GM19438 (cell line): Measurements from ENCODE around the gene CAMSAP1.
A peak's percentile ranks its signal among the peaks of the same experiment; 100 is the strongest.
"Not testable (repeated sequence)": the region's sequence is repeated elsewhere in the genome, so short reads cannot be mapped to it uniquely, and the experiment has no call there.

Experiments used
- ATAC-seq: cut with Tn5 transposase; IDR thresholded peaks from one replicate; pipeline ENCODE4 v1.9.1; 2021; ENCODE audit warnings: low read depth; ENCODE audit not compliant: unreplicated experiment

CAMSAP1 gene

GRCh38 chr9:135920973-135921585 lies 13.7 kb upstream of the CAMSAP1 start:
- ATAC-seq, result no peak

- no peak for ATAC-seq
Measured at GRCh38 chr9:135920256-135920930, 13.0 kb upstream of the CAMSAP1 start.

DNA sequence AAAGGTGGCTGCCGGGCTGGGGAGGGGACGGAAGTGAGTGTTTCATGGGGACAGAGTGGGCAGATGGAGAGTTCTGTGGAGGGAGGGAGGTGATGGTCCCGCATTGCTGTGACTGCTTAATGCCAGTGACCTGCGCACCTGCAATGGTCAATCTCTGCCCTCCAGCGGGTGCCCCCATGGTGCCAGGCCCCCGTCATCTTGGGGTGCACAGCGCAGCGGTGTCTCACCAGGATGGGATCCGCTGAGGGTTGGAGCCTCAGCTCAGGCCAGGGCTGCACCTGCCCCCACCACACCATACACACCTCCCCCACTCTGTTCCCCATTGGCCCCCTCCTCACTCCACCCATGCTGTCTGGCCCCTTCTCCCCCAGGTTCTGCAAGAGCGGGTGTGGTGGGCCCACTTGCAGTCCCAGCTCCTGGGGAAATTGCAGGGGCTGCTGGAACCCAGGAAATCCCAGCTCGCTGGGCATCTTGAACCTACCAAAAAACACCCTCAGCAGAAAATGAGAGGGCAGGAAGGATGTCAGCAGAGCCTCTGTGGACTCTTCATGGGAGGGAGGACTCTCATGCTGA lies 12.1 kb upstream of the CAMSAP1 start:
- no peak for ATAC-seq

- ATAC-seq, result not testable (repeated sequence)
Measured at GRCh38 chr9:135916227-135916626, 8.9 kb upstream of the CAMSAP1 start.

- no peak for ATAC-seq
Measured at GRCh38 chr9:135914921-135915320, 7.6 kb upstream of the CAMSAP1 start.

DNA sequence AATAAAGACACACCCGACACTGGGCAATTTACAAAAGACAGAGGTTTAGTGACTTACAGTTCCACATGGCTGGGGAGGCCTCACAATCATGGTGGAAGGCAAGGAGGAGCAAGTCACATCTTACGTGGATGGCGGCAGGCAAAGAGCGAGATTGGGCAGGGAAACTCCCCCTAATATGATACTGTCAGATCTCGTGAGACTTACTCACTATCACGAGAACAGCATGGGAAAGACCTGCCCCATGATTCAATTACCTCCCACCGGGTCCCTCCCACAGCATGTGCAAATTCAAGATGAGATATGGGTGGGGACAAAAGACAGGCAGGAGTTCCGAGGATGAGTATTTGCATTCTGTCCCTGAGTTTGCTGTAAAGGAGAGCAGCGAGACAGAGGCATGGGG lies 3.9 kb upstream of the CAMSAP1 start:
- not testable (repeated sequence) for ATAC-seq

- no peak for ATAC-seq
Measured at GRCh38 chr9:135910757-135911156, 3.4 kb upstream of the CAMSAP1 start.

- ATAC-seq, result no peak
Measured at GRCh38 chr9:135910216-135910615, 2.9 kb upstream of the CAMSAP1 start.

- no peak for ATAC-seq
Measured at GRCh38 chr9:135909371-135909770, 2.0 kb upstream of the CAMSAP1 start.

DNA sequence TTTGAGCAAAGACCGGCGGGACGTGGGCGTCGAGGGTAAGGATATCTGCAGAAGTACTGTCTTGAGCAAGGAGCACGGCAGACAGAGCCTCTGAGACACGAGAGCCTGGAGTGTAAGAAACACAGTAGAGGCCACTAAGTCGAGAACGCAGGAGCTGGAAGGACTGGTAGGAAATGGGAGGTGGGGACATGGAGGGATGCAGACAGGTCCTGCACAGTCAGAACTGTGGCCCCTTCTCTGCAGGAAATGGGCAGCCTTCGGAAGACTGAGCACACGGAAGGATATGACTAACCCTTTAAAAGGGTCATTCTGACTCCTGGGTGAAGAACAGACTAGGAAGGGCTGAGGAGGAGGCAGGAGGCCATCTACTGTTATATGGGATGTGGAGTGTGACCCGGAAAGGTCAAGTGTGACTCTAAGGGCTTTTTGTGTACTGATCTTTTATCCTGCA lies 1.4 kb upstream of the CAMSAP1 start:
- no peak for ATAC-seq

GRCh38 chr9:135908093-135908753 lies 877 bp upstream of the CAMSAP1 start:
- peak; percentile 16 for ATAC-seq

DNA sequence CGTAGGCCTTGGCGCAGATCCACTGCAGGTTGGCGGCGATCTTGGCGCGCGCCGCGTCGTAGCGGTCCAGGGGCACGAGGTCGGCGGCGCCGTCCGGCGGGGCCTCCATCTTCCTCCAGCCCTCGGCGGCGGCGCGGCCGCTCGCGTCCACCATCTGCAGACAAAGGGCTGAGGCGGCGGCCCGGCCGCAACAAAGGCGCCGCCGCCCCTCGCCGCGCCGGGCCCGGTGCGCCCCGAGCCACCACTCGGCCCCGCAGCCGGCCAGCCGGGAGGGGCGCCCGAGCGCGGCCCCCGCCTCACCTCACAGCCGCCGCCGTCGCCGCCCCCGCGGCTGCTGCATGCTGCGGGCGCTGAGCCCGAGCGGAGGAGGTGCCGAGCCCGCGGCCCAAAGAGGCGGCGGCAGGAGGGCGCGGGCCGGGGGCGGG lies 328 bp downstream of the CAMSAP1 start:
- ATAC-seq, result no peak

GRCh38 chr9:135906291-135907005 lies 898 bp downstream of the CAMSAP1 start:
- no peak for ATAC-seq

- no peak for ATAC-seq
Measured at GRCh38 chr9:135905380-135906258, 1.7 kb downstream of the CAMSAP1 start.

DNA sequence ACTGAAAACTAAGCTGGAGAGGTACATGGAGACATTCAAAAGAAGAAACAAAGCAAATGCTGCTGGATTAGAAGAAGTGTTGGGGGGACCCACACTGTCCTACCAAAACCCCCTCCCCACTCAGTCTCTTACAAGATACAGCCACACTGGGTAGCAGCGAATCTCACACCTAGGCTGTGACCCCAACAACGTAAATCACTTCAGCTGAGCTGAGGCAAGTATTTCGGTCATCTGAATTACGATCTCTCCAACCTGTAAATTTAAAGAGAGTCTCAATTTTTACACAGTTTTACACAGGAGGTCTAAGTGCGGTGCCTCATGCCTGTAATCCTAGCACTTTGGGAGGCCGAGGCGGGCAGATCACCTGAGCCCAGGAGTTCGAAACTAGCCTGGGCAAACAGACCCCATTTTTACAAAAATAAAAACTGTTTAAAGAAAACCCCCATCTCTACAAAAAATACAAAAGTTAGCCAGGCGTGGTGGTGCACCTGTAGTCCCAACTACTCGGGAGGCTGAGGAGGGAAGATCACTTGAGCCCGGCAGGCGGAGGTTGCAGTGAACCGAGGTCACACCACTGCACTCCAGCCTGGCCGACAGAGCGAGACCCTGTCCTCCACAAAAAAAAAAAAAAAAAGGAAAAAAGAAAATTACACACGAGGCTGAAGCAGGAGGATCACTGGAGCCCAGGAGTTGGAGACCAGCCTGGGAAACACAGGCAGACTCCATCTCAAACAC lies 3.4 kb downstream of the CAMSAP1 start:
- no peak for ATAC-seq

GRCh38 chr9:135903358-135903656 lies 4.0 kb downstream of the CAMSAP1 start:
- ATAC-seq, result no peak

GRCh38 chr9:135902655-135903357 lies 4.5 kb downstream of the CAMSAP1 start:
- ATAC-seq, result no peak

GRCh38 chr9:135901826-135902225 lies 5.5 kb downstream of the CAMSAP1 start:
- no peak for ATAC-seq
